Right renal cortex interstitium (tissue), 3 donors: Measurements from ENCODE around the gene FNBP1. TPM values are rescaled to one million over a fixed set of nuclear protein-coding genes. Genes with fewer than 3 reads are reported as not detected.
"Not testable (repeated sequence)": the region's sequence is repeated elsewhere in the genome, so short reads cannot be mapped to it uniquely, and the experiment has no call there.

Experiments
- DNase-seq, 3 donors: peaks; one replicate each; pipeline ENCODE4 v3.0.0-alpha.2; 2013; ENCODE audit warnings: low read depth in 3 of 3, low spot score in 2 of 3
- polyA plus RNA-seq, 3 donors: library from polyadenylated mRNA; unstranded; fragments of 120-200 nt; gene quantifications; one replicate each; pipeline ENCODE4 v1.2.1, GENCODE V29; 2013; ENCODE audit not compliant: insufficient read length in 3 of 3

Gene FNBP1
- polyA plus RNA-seq, 3 donors = 45.0 to 51.4 (median 51.1) TPM

GRCh38 chr9:130023144-130023787, 19.7 kb downstream of the FNBP1 start:
- no peak for DNase-seq

DNA sequence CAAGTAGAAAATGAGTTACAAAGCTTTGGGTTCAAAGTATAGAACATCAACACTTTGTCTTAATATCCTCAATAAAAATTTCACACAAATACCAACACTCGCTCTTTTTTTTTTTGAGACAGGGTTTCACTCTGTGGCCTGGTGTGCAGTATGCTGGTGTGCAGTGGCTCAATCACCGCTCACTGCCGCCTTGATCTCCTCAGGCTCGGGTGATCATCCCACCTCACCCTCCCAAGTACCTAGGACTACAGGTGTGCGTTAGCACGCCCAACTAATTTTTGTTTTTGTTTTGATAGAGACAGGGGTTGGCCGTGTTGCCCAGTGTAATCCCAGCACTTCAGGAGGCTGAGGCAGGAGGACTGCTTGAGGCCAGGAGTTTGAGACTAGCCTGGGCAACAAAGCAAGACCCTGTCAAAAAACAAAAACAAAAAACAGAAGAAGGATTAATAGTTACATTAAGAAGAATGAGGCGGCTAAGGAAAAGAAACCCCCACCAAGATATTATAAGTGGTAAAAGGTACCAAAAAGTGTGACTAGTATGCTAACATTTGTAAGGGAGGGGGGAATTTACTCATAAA, 20.3 kb downstream of the FNBP1 start:
- DNase-seq = no peak

DNA sequence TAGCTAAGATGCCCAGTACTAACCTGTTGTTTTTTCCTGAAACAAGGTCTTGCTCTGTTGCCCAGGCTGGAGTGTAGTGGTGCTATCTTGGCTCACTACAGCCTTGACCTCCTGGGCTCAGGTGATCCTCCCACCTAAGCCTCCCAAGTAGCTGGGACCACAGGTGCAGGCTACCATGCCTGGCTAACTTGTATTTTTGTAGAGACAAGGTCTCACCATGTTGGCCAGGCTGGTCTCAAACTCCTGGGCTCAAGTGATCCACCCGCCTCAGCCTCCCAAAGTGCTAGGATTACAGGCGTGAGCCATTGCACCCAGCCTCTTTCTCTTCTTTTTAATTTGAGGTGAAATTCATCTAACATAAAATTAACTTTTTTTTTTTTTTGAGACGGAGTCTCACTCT, 21.1 kb downstream of the FNBP1 start:
- DNase-seq = not testable (repeated sequence)

DNA sequence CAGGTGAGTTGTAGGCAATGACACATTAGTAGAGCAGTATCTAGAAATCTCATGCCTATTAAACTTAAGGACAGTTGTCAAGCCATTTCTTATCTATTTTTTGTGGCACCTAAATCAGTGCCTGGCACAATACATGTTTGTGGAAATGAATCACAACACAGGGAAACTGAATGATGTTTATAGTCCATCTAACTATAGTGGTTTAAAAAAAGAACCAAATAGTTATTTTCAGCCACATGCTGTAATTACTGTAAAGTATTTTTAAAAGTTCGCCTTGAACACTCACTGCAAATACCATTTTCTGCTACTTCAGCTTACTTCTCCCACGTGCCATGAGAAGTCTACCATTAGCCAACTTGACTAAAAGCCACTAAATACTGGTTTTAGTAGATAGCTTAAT, 21.9 kb downstream of the FNBP1 start:
- no peak for DNase-seq

DNA sequence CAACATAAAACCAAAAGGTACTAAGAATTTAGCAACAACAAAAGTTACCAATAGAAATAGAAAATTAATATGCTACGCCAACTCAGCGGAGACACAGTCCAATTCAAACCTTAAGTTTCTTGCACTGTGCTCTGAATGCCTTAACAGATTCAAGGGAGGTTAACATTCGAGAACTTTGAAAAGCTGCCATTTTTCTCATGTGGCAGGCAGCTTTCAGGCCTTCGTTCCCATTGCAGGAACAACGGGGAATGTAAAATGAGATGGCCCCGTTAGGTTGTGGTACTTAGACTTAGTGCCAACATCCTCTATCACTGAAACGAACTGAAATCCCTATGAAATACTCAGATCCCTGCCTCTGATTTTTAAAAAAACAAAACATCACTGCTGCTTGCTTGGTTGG, 22.4 kb downstream of the FNBP1 start:
- DNase-seq = no peak

GRCh38 chr9:130018265-130018664, 24.7 kb downstream of the FNBP1 start:
- no peak for DNase-seq

- DNase-seq = not testable (repeated sequence)
Observed at GRCh38 chr9:130017510-130017909, 25.5 kb downstream of the FNBP1 start.

GRCh38 chr9:130017076-130017475, 25.9 kb downstream of the FNBP1 start:
- DNase-seq = no peak

DNA sequence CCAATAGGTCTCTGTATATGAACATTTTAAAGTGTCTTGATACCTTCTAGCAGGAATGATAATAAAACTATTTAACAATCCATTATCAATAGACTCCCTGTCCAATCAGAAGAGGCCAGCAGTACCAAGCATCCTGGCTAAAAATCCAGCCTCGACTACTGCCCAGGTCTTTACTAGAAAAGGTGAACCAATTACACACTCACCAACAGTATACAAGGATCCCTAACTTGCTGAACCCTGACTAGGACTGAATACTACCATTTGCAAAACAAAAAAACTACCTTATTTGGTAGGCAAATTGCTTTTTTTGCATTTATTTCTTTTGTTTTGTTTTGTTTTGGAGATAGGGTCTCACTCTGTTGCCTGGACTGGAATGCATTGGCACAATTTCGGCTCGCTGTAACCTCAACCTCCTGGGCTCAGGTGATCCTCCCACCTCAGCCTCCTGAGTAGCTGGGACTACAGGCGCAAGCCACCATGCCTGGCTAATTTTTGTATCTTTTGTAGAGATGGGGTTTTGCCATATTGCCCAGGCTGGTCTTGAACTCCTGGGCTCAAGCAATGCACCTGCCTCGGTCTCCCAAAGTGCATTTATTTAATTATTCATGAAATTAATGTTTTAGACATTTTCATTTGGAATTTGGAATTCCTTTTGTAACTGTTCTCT, 27.5 kb downstream of the FNBP1 start:
- DNase-seq = no peak

GRCh38 chr9:130013326-130013725, 29.7 kb downstream of the FNBP1 start:
- DNase-seq = no peak

DNA sequence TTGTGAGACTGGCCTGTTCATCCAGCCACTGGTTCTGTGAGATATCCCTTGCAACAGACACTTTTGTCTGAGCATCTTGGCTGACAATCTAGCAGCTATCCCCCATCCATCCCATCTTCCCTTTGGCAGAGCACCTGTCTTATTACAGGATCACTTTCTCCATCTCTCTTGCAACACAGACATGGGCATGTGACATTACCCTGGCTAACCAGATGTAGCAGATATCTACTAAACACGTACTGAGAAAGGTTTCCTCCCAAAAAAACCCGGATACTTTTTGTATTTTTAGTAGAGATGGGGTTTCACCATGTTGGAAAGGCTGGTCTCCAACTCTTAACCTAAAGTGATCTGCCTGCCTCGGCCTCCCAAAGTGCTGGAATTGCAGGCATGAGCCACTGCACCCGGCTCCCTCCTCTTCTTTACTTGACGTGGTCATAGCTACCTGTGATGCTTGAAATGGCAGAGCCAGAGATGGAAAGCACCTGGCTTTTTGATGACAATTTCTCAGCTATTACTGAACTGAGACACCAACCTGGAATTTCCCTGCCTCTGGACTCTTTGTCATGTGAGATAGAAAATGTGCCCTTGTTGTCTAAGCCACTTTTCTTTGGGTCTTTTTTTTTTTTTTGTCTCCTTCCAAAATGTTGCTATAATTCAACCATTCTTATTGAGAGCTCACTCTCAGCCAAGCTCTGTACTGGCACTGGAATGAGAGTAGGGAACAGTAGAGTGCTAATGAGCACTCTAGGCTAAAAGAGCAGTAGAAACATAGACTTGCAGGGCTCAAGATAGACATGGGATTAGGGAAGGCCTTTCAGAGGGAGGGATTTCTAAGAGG, 32.6 kb downstream of the FNBP1 start:
- DNase-seq = no peak

DNA sequence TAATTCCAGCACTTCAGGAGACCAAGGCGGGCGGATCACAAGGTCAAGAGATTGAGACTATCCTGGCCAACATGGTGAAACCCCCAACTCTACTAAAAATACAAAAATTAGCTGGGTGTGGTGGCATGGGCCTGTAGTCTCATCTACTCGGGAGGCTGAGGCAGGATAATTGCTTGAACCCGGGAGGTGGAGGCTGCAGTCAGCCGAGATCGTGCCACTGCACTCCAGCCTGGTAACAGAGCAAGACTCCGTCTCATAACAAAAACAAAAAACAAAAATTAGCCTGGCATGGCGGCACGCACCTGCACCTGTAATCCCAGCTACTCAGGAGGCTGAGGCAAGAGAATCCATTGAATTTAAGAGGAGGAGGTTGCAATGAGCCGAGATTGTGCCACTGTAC, 33.4 kb downstream of the FNBP1 start:
- DNase-seq = not testable (repeated sequence)

GRCh38 chr9:130008538-130008937, 34.5 kb downstream of the FNBP1 start:
- no peak for DNase-seq

DNA sequence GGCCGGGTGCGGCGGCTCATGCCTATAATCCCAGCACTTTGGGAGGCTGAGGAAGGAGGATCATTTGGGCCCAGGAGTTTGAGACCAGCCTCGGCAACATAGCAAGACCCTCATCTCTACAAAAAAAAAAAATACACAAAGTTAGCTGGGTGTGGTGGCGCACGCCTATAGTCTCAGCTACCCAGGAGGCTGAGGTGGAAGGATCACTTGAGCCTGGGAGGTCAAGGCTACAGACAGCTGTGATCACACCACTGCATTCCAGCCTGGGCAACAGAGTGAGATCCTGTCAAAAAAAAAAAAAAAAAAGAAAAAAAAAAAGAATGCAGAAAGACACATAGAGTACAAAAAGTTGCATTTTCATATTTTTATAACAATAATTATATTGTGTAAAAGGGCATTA, 36.0 kb downstream of the FNBP1 start:
- not testable (repeated sequence) for DNase-seq

DNA sequence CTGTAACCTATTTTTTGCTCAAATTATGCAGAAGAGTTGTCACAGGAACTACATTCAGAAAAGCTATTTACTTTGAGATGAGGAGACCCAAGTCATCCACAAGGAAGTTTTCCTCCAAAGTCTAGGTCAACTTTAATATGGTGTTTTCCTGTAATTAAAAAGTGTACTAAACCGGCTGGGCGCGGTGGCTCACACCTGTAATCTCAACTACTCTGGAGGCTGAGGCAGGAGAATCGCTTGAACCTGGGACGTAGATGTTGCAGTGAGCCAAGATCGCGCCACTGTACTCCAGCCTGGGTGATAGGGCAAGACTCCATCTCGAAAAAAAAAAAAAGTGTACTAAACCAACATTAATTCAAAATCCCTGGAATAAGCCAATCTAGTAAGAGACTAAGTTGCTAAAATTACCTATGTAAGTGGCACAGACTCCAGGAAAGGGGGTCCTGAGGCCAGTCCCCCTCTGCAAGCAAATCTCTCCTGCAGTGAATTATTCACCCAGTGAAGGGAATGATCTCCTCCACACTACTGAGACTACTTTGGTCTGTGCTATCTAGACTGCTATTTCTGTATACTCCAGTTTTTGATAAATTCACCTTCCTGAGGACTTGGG, 38.9 kb downstream of the FNBP1 start:
- no peak for DNase-seq

GRCh38 chr9:130002320-130002719, 40.7 kb downstream of the FNBP1 start:
- DNase-seq = no peak

GRCh38 chr9:130001190-130001589, 41.8 kb downstream of the FNBP1 start:
- no peak for DNase-seq

DNA sequence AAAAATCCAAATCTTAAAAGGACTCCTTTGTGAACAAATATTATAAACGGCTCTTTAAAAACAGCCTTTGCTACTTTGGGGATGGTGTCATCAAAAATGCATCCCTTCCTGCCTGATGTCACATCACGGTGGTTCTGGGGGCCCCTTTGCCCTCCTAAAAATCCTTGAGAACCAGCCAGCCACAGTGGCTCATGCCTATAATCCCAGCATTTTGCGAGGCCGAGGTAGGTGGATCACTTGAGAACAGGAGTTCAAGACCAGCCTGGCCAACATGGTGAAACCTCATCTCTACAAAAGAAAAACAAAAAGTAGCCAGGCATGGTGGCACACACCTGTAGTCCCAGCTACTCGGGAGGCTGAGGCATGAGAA, 43.9 kb downstream of the FNBP1 start:
- no peak for DNase-seq

DNA sequence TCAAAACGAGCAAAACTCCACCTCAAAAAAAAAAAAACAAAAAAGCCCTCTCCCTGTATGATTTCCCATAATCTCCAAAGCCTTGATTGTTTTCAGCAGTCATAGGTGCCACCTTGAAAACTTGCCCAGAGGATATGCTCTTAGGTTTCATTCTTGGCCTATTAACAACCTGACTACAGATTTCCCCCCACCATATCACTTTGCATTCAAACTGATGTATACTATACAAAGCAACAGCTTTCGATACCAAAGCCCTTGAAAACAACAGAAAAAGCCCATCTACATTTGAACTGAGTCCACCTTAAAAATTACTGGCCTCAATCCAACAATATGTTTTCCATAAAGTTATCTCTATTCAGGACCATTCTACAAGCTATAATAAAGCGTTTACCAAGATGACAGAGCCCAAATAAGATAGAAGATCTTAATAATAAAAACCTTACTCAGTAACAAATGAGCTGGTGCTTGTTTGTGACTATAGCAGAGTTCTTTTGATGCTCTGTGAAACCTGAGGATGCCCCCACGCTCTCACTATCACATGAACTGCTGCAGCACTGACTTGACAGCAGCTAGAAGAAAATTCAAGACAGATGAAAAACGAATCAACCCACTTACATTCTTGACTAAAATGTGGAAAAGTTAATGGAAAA, 44.4 kb downstream of the FNBP1 start:
- no peak for DNase-seq

DNA sequence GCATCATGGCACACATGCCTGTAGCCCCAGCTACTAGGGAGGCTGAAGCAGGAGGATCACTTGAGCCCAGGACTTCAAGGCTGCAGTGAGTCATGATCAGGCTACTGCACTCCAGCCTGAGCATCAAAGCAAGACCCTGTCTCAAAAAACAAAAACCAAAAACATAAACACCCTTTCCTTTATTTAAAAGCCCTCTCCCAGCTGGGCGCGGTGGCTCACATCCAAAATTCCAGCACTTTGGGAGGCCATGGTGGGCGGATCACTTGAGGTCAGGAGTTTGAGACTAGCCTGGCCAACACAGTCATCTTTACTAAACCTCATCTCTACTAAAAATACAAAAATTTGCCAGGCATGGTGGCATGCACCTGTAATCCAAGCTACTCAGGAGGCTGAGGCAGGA, 45.3 kb downstream of the FNBP1 start:
- DNase-seq = not testable (repeated sequence)
